BE2C (cell line): ENCODE measurements around the gene LRRC9.

Experiments
- DNase-seq: peaks from one replicate; pipeline ENCODE4 v3.0.0-alpha.2; 2020
- H3K27me3 ChIP-seq: fragments of 250-450 bp; sonication (Bioruptor Pico); 2 replicates; pipeline ENCODE4 v1.5.1; 2020; ENCODE audit warnings: mild to moderate bottlenecking
- H3K36me3 ChIP-seq: fragments of 250-450 bp; sonication (Bioruptor Pico); 2 replicates; pipeline ENCODE4 v1.5.1; 2020; ENCODE audit warnings: mild to moderate bottlenecking
- H3K4me1 ChIP-seq: fragments of 250-450 bp; sonication (Bioruptor Pico); 2 replicates; pipeline ENCODE4 v1.5.1; 2020
- H3K4me3 ChIP-seq: 2 replicates; pipeline ENCODE4 v1.5.1; 2011; ENCODE audit warnings: low read depth, low read length
- H3K9me3 ChIP-seq: fragments of 250-450 bp; sonication (Bioruptor Pico); 2 replicates; pipeline ENCODE4 v1.5.1; 2020
- TF ChIP-seq, protein P1 (sequence below): IDR thresholded peaks from 2 replicates; pipeline ENCODE4 v1.5.1; 2012; ENCODE audit warnings: mild to moderate bottlenecking, low read depth, low read length

Gene LRRC9

DNA sequence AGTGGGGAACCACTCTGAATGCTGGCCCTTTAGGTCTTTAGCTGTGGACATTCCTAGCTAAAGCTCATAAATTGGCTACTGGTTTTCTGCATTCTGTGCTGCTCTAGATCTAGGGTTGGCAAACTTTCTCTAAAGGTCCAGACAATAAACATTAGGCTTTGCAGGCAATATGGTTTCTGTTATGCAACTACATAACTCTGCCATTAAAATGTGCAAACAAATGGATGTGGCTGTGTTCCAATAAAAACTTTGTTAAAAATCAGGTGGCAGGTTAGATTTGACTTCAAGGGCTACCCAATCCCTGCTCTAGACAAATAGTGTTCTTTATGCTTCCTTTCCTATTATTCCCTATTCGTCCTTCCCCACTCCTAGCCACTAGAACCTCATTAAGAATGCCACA is 6.8 kb upstream of the LRRC9 start:
- H3K4me3 ChIP-seq, result no peak overlapping the region
- no peak for DNase-seq
- no peaks in the 10 kb centered on the region for H3K4me1 ChIP-seq
- H3K27me3 ChIP-seq, result peaks cover 7% of the 10 kb centered on the region; the same call in 1 of the 2 replicates
- no peaks in the 10 kb centered on the region for H3K9me3 ChIP-seq
- no peaks in the 10 kb centered on the region for H3K36me3 ChIP-seq
- TF ChIP-seq, protein P1, sequence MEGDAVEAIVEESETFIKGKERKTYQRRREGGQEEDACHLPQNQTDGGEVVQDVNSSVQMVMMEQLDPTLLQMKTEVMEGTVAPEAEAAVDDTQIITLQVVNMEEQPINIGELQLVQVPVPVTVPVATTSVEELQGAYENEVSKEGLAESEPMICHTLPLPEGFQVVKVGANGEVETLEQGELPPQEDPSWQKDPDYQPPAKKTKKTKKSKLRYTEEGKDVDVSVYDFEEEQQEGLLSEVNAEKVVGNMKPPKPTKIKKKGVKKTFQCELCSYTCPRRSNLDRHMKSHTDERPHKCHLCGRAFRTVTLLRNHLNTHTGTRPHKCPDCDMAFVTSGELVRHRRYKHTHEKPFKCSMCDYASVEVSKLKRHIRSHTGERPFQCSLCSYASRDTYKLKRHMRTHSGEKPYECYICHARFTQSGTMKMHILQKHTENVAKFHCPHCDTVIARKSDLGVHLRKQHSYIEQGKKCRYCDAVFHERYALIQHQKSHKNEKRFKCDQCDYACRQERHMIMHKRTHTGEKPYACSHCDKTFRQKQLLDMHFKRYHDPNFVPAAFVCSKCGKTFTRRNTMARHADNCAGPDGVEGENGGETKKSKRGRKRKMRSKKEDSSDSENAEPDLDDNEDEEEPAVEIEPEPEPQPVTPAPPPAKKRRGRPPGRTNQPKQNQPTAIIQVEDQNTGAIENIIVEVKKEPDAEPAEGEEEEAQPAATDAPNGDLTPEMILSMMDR, result no peak

DNA sequence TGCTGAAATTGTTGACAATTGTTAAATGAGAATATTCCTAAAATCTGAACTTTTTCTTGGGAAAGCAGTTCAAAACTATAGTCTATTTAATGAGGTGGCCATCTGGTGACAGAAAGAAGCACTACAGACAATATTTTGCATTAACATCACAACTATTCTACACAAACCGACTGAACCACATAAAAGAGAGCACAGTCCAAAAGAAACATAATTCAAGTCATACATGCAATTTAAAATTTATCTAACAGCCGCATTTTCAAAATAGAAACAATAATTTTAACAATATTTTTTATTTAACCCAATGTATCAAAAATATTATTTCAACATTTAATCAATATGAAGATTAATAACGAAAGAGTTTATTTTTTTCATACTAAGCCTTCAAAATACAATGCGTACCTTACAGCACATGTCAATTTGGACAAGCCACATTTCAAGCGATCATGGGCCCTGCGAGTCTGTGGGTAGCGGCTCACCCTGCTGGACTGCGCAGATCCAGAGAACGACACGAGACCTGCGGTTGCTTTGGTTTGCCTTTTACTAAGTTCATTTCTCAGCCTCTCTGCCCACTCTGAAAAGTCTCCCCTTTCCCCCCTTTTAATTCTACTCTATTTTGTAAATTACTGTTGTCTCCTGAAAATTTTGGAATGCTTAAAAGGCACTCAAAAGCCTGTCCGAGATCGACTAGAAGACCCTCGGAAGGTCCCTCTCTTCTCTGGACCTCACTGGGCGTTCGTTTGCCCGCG is 947 bp upstream of the LRRC9 start:
- Histone ChIP-seq H3K4me1 (no peaks in the 10 kb centered on the region), H3K36me3 (no peaks in the 10 kb centered on the region), H3K4me3 (peak overlapping the region; percentile 70), H3K9me3 (no peaks in the 10 kb centered on the region), H3K27me3 (peaks cover 9% of the 10 kb centered on the region; the same call in 1 of the 2 replicates)
- TF ChIP-seq, protein P1, result peak; percentile 47
- DNase-seq, result peak; percentile 12

DNA sequence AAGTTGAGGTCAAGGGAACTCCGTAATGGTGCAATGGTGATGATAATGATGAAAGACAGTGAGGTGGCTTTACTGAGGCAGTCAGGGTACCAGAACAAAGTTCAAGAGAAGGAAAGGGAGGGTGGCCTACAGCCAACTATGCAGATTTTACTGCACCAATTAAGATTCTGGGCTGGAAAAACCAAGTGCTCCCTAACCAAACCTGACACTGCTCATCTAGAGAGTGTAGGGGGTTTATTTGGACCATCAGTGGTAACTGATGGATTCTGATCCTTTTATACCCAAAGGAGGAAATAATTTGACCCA is 387 bp downstream of the LRRC9 start:
- DNase-seq, result no peak
- H3K27me3 ChIP-seq, result peaks cover 9% of the 10 kb centered on the region; the same call in 1 of the 2 replicates
- no peaks in the 10 kb centered on the region for H3K36me3 ChIP-seq
- TF ChIP-seq, protein P1, result no peak
- no peaks in the 10 kb centered on the region for H3K4me1 ChIP-seq
- H3K9me3 ChIP-seq, result no peaks in the 10 kb centered on the region
- H3K4me3 ChIP-seq, result no peak overlapping the region; the same call in 1 of the 2 replicates

DNA sequence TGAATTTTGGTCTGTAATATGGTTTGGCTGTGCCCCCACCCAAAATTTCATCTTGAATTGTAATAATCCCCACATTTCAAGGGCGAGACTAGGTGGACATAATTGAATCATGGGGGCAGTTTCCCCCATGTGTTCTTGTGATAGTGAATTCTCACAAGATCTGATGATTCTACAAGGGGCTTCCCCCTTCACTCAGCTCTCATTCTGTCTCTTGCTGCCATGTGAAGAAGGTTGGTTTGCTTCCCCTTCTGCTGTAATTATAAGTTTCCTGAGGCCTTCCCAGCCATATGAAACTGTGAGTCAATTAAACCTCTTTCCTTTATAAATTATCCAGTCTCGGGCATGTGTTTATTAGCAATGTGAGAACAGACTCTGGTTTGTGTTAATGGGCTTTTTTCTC is 5.9 kb downstream of the LRRC9 start:
- TF ChIP-seq, protein P1, result no peak
- no peak for DNase-seq
- Histone ChIP-seq H3K36me3 (no peaks in the 10 kb centered on the region), H3K4me3 (no peak overlapping the region), H3K4me1 (no peaks in the 10 kb centered on the region), H3K27me3 (no peaks in the 10 kb centered on the region; the same call in 1 of the 2 replicates), H3K9me3 (no peaks in the 10 kb centered on the region)

DNA sequence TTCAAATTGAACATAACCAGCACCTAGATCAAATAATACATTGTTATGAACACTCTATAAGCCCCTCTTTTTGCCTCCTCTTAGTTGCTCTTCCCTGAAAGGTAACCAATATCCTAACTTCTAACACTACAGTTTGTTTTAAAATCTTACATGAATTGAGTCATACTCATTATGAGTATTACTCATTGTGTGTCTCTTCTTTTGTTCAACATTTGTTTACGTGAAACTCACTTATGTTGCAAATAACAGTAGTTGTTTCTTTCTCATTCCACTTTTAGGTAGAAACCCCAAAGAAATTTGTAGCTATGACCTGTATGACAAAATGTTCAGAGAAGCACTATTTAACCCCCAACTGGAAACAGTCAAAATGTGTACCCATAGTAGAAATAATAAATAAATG is 6.6 kb downstream of the LRRC9 start:
- Histone ChIP-seq H3K27me3 (no peaks in the 10 kb centered on the region; the same call in 1 of the 2 replicates), H3K4me1 (no peaks in the 10 kb centered on the region), H3K36me3 (no peaks in the 10 kb centered on the region), H3K9me3 (no peaks in the 10 kb centered on the region), H3K4me3 (no peak overlapping the region)
- TF ChIP-seq, protein P1, result no peak
- no peak for DNase-seq

DNA sequence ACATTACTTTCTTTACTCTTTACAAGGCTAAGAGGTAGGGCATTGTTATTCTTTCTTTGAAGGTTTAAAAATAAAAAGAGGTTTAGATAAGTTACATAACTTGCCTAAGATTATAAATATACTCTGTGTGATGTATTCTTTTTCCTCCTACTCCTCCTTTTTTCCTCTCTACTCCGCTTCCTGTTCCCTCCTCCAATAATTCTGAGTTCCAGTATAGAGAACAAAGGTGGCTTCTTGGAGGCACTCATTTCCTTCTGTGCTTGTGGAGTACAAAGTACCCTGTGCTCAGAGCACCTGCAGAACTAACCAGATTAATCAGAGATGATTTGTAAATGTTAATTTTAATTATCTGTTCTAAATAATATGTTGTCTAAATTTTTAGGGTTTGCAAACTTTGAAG is 11.3 kb downstream of the LRRC9 start:
- Histone ChIP-seq H3K9me3 (no peaks in the 10 kb centered on the region), H3K4me1 (no peaks in the 10 kb centered on the region), H3K36me3 (no peaks in the 10 kb centered on the region), H3K27me3 (no peaks in the 10 kb centered on the region; the same call in 1 of the 2 replicates), H3K4me3 (no peak overlapping the region)
- TF ChIP-seq, protein P1, result no peak
- DNase-seq, result no peak
